IMR-90 (cell line): Measurements from ENCODE around the gene KLK11. TPM values are rescaled to one million over a fixed set of nuclear protein-coding genes. Genes with fewer than 3 reads are reported as not detected.

Source experiments
- ATAC-seq: fragments of 200-7000 bp; cut with Tn5 transposase; 2 replicates; pipeline ENCODE4 v1.9.1; 2020; ENCODE audit warnings: low read depth, mild to moderate bottlenecking, moderate library complexity
- BruUV-seq: library from RNA; stranded (reverse); fragments of 400-500 nt; replicated peaks from 2 replicates; lab custom pipeline; 2021; lab: Mats Ljungman, UMichigan
- CTCF ChIA-PET: fragments of 300-600 bp; formaldehyde crosslinking; extraction: SDS; loops from one replicate; lab custom pipeline; 2021; ENCODE audit warnings: antibody characterized with exemption; lab: Yijun Ruan, JAX
- POLR2A ChIA-PET: fragments of 300-600 bp; sonication (Branson Sonifier 250); formaldehyde crosslinking; loops from one replicate; lab custom pipeline; 2022; ENCODE audit warnings: antibody characterized with exemption; ENCODE audit not compliant: unreplicated experiment; lab: Charles Lee
- DNase-seq: peaks from one replicate; pipeline ENCODE4 v3.0.0; 2013
- H2AFZ ChIP-seq: replicated peaks from 2 replicates; pipeline ENCODE3; 2013; ENCODE audit warnings: low read length, mild to moderate bottlenecking; ENCODE audit not compliant: poor library complexity
- H2AK5ac ChIP-seq: 2 replicates; pipeline ENCODE4 v1.6.1; 2013; ENCODE audit warnings: low read depth, low read length, inconsistent platforms
- H2AK9ac ChIP-seq: replicated peaks from 2 replicates; pipeline ENCODE3; 2013; ENCODE audit warnings: mild to moderate bottlenecking, low read depth, low read length, moderate library complexity; ENCODE audit not compliant: poor library complexity
- H2BK120ac ChIP-seq: 2 replicates; pipeline ENCODE4 v1.6.1; 2013; ENCODE audit warnings: low read depth, low read length, inconsistent platforms
- H2BK15ac ChIP-seq: 3 replicates; pipeline ENCODE4 v1.6.1; 2013; ENCODE audit warnings: low read depth, low read length, inconsistent platforms
- H2BK20ac ChIP-seq: 2 replicates; pipeline ENCODE4 v1.6.1; 2013; ENCODE audit warnings: low read depth, mild to moderate bottlenecking, inconsistent platforms, low read length, moderate library complexity
- H2BK5ac ChIP-seq: 2 replicates; pipeline ENCODE4 v1.6.1; 2013; ENCODE audit warnings: mild to moderate bottlenecking, low read depth, low read length, inconsistent platforms; ENCODE audit not compliant: poor library complexity, severe bottlenecking
- H3K14ac ChIP-seq: replicated peaks from 2 replicates; pipeline ENCODE4 v1.6.1; 2013; ENCODE audit warnings: low read depth, low read length, inconsistent platforms
- H3K18ac ChIP-seq: 2 replicates; pipeline ENCODE4 v1.6.1; 2013; ENCODE audit warnings: low read depth, low read length, control low read depth
- H3K23ac ChIP-seq: 2 replicates; pipeline ENCODE4 v1.6.1; 2013; ENCODE audit warnings: low read depth, low read length, inconsistent platforms
- H3K27ac ChIP-seq: 2 replicates; pipeline ENCODE4 v1.5.1; 2013; ENCODE audit warnings: mild to moderate bottlenecking, control low read depth, low read length; ENCODE audit not compliant: insufficient read depth
- H3K27me3 ChIP-seq: 2 replicates; pipeline ENCODE4 v1.6.1; 2013; ENCODE audit warnings: low read length; ENCODE audit not compliant: control insufficient read depth, insufficient read depth
- H3K36me3 ChIP-seq: 2 replicates; pipeline ENCODE4 v1.6.1; 2013; ENCODE audit warnings: low read length, mixed read lengths; ENCODE audit not compliant: control insufficient read depth, insufficient read depth
- H3K4ac ChIP-seq: 2 replicates; pipeline ENCODE4 v1.6.1; 2013; ENCODE audit warnings: low read depth, low read length, inconsistent platforms
- H3K4me1 ChIP-seq: 2 replicates; pipeline ENCODE4 v1.6.1; 2013; ENCODE audit warnings: low read length, mixed read lengths; ENCODE audit not compliant: control insufficient read depth, insufficient read depth
- H3K4me2 ChIP-seq: 2 replicates; pipeline ENCODE4 v1.6.1; 2013; ENCODE audit warnings: low read depth, mild to moderate bottlenecking, control low read depth, low read length, moderate library complexity
- H3K4me3 ChIP-seq: 2 replicates; pipeline ENCODE4 v1.5.1; 2013; ENCODE audit warnings: low read depth, mild to moderate bottlenecking, control low read depth, low read length, moderate library complexity; ENCODE audit not compliant: insufficient read depth
- H3K56ac ChIP-seq: 2 replicates; pipeline ENCODE4 v1.6.1; 2013; ENCODE audit warnings: low read length, inconsistent platforms; ENCODE audit not compliant: insufficient read depth; ENCODE audit errors: extremely low read depth
- H3K79me1 ChIP-seq, 2 experiments: 2 replicates each; pipeline ENCODE4 v1.6.1; 2013; ENCODE audit warnings: low read length in 2 of 2, inconsistent platforms in 1 of 2, low read depth in 1 of 2
- H3K9ac ChIP-seq: 2 replicates; pipeline ENCODE4 v1.6.1; 2013; ENCODE audit warnings: low read depth, low read length, control low read depth
- H3K9me1 ChIP-seq: 2 replicates; pipeline ENCODE4 v1.6.1; 2013; ENCODE audit warnings: low read length, inconsistent platforms; ENCODE audit not compliant: insufficient read depth
- H3K9me3 ChIP-seq: 2 replicates; pipeline ENCODE4 v1.6.1; 2013; ENCODE audit warnings: low read length; ENCODE audit not compliant: control insufficient read depth, insufficient read depth
- H4K20me1 ChIP-seq: 2 replicates; pipeline ENCODE4 v1.6.1; 2013; ENCODE audit warnings: low read length, inconsistent platforms; ENCODE audit not compliant: insufficient read depth
- H4K5ac ChIP-seq: 2 replicates; pipeline ENCODE4 v1.6.1; 2013; ENCODE audit warnings: mild to moderate bottlenecking, low read depth, low read length, control low read depth
- H4K8ac ChIP-seq, 2 experiments: 2 replicates each; pipeline ENCODE4 v1.6.1; 2013; ENCODE audit warnings: low read depth in 2 of 2, low read length in 2 of 2, control low read depth in 1 of 2, inconsistent platforms in 1 of 2
- H4K91ac ChIP-seq: 2 replicates; pipeline ENCODE4 v1.6.1; 2013; ENCODE audit warnings: low read depth, low read length, inconsistent platforms; ENCODE audit not compliant: insufficient read depth
- BHLHE40 ChIP-seq: fragments of 150-350 bp; IDR thresholded peaks from 2 replicates; pipeline ENCODE4 v1.6.1; 2016; ENCODE audit warnings: mild to moderate bottlenecking, low read depth, low read length
- CEBPB ChIP-seq: IDR thresholded peaks from 2 replicates; pipeline ENCODE4 v1.6.1; 2012; ENCODE audit warnings: low read depth, low read length, improper control_type of control experiment
- CHD1 ChIP-seq: IDR thresholded peaks from 2 replicates; pipeline ENCODE4 v1.6.1; 2012; ENCODE audit warnings: low read depth, low read length, improper control_type of control experiment
- CTCF ChIP-seq: conservative IDR thresholded peaks from 2 replicates; pipeline ENCODE4 v1.5.1; 2012; ENCODE audit warnings: mild to moderate bottlenecking, low read depth, low read length, improper control_type of control experiment
- ELK1 ChIP-seq: fragments of 150-350 bp; IDR thresholded peaks from 2 replicates; pipeline ENCODE4 v1.6.1; 2016; ENCODE audit warnings: low read depth, mild to moderate bottlenecking, low read length, moderate library complexity, borderline replicate concordance
- FOS ChIP-seq: fragments of 150-350 bp; IDR thresholded peaks from 2 replicates; pipeline ENCODE4 v1.6.1; 2016; ENCODE audit warnings: low read depth, low read length
- MAFK ChIP-seq: IDR thresholded peaks from 2 replicates; pipeline ENCODE4 v1.6.1; 2012; ENCODE audit warnings: low read depth, low read length, improper control_type of control experiment
- MAZ ChIP-seq: IDR thresholded peaks from 2 replicates; pipeline ENCODE4 v1.6.1; 2012; ENCODE audit warnings: low read depth, mild to moderate bottlenecking, low read length, improper control_type of control experiment, moderate library complexity, borderline replicate concordance
- MXI1 ChIP-seq: IDR thresholded peaks from 2 replicates; pipeline ENCODE4 v1.6.1; 2012; ENCODE audit warnings: low read depth, mild to moderate bottlenecking, low read length, moderate library complexity, borderline replicate concordance
- NFE2L2 ChIP-seq: fragments of 150-350 bp; IDR thresholded peaks from 2 replicates; pipeline ENCODE4 v1.6.1; 2016; ENCODE audit warnings: low read depth, mild to moderate bottlenecking, low read length
- POLR2A ChIP-seq: IDR thresholded peaks from 2 replicates; pipeline ENCODE4 v1.6.1; 2012; ENCODE audit warnings: mild to moderate bottlenecking, low read depth, low read length
- RAD21 ChIP-seq: IDR thresholded peaks from 2 replicates; pipeline ENCODE4 v1.6.1; 2012; ENCODE audit warnings: low read length, improper control_type of control experiment
- RCOR1 ChIP-seq: IDR thresholded peaks from 2 replicates; pipeline ENCODE4 v1.6.1; 2012; ENCODE audit warnings: mild to moderate bottlenecking, low read length, improper control_type of control experiment; ENCODE audit not compliant: insufficient replicate concordance
- RFX5 ChIP-seq: IDR thresholded peaks from 2 replicates; pipeline ENCODE4 v1.8.0; 2012; ENCODE audit warnings: low read depth, mild to moderate bottlenecking, low read length, moderate library complexity
- SMC3 ChIP-seq: fragments of 150-350 bp; IDR thresholded peaks from 2 replicates; pipeline ENCODE4 v1.6.1; 2016; ENCODE audit warnings: low read depth, mild to moderate bottlenecking, antibody characterized with exemption, low read length, moderate library complexity
- USF2 ChIP-seq: fragments of 150-350 bp; IDR thresholded peaks from 2 replicates; pipeline ENCODE4 v1.6.1; 2017; ENCODE audit warnings: mild to moderate bottlenecking, antibody characterized with exemption, low read length, low read depth
- WGBS, 2 experiments: methylation state at CpG; one replicate each; pipeline versions ENCODE4 v1.1.5 to v1.1.7; 2013; ENCODE audit warnings: missing lambda C conversion rate in 2 of 2; ENCODE audit not compliant: insufficient read length in 1 of 2; ENCODE audit errors: extremely low coverage in 2 of 2; 5-methylcytosine and 5-hydroxymethylcytosine counted together
- dilution Hi-C: fragments of 300-500 bp; cut with HindIII; formaldehyde crosslinking; loops from one replicate; pipeline ENCODE4 v1.14.3; 2018; ENCODE audit warnings: low sequenced_read_pairs; ENCODE audit not compliant: unreplicated experiment
- in situ Hi-C: fragments of 300-500 bp; cut with MboI; formaldehyde crosslinking; loops from 3 replicates; pipeline ENCODE4 v1.14.3; 2019; ENCODE audit warnings: low sequenced_read_pairs, inconsistent platforms, mixed read lengths
- intact Hi-C: fragments of 100-400 bp; cut with micrococcal nuclease; formaldehyde crosslinking; loops from 2 replicates; pipeline ENCODE4 v1.10.0; 2022
- polyA plus RNA-seq, 3 experiments: library from polyadenylated mRNA; depleted of rRNA; stranded (reverse); fragments of >200 nt; gene quantifications; 2 replicates each; pipeline ENCODE4 v1.2.3, GENCODE V29; 2012; ENCODE audit warnings: low replicate concordance in 1 of 3
- total RNA-seq: library from RNA; depleted of rRNA; stranded (reverse); fragments of >200 nt; gene quantifications from 2 replicates; pipeline ENCODE4 v1.2.3, GENCODE V29; 2012

The KLK11 gene
- total and polyA plus RNA-seq, 2 of the 4 experiments (the other 2 are of a cell fraction): not detected

- Histone ChIP-seq H4K8ac (no peak overlapping the region), H3K27me3 (no peaks in the 10 kb centered on the region), H2AFZ (no peak overlapping the region), H3K79me1 (no peaks in the 10 kb centered on the region), H3K9ac (no peak overlapping the region), H3K4me1 (no peaks in the 10 kb centered on the region), H3K27ac (no peak overlapping the region), H3K36me3 (no peaks in the 10 kb centered on the region), H2AK5ac (no peak overlapping the region), H2BK15ac (no peak overlapping the region), H2BK120ac (no peak overlapping the region), H3K4me3 (no peak overlapping the region), H3K4me2 (no peak overlapping the region), H3K56ac (no peak overlapping the region), H4K5ac (no peak overlapping the region), H2BK5ac (no peak overlapping the region), H3K9me1 (no peaks in the 10 kb centered on the region), H2BK20ac (no peak overlapping the region), H3K4ac (no peak overlapping the region), H2AK9ac (no peak overlapping the region), H4K20me1 (no peaks in the 10 kb centered on the region), H3K18ac (no peak overlapping the region), H3K9me3 (no peaks in the 10 kb centered on the region; the same call in none of the 2 replicates), H4K91ac (no peak overlapping the region), H3K23ac (no peak overlapping the region), H3K14ac (no peak overlapping the region)
- no peak for TF ChIP-seq RCOR1
- TF ChIP-seq FOS: no peak
- TF ChIP-seq RAD21: no peak
- no peak for TF ChIP-seq RFX5
- TF ChIP-seq MAFK: no peak
- no peak for TF ChIP-seq ELK1
- TF ChIP-seq USF2: no peak
- TF ChIP-seq CEBPB: no peak
- no peak for TF ChIP-seq NFE2L2
- TF ChIP-seq MAZ: no peak
- no peak for TF ChIP-seq POLR2A
- no peak for TF ChIP-seq BHLHE40
- TF ChIP-seq SMC3: no peak
- TF ChIP-seq MXI1: no peak
- no peak for TF ChIP-seq CHD1
- no peak for TF ChIP-seq CTCF
- ChIA-PET POLR2A (no interaction called here), CTCF (no interaction called here)
- 100% methylated on average over 2 of the region's 5 CpGs; no CpG with 5 or more reads in 1 of the 2 experiments for WGBS, 2 experiments
- DNase-seq (no peak), ATAC-seq (no peak)
- in situ Hi-C loops (no loop called here), intact Hi-C loops (no loop called here), dilution Hi-C loops (no loop called here)
- BruUV-seq: no TSS peak
These were observed 49.6 kb upstream of the KLK11 start for GRCh38 chr19:51075998-51076397.
